WTC11 (cell line): ENCODE results near the gene CLDN3. TPM values are rescaled to one million over a fixed set of nuclear protein-coding genes. Genes with fewer than 3 reads are reported as not detected.

ENCODE experiments used
- ATAC-seq: fragments of 200-7000 bp; cut with Tn5 transposase; 2 replicates; pipeline ENCODE4 v1.10.0; 2021; ENCODE audit warnings: mild to moderate bottlenecking, moderate library complexity
- CTCF ChIA-PET: fragments of 300-600 bp; sonication (Branson Sonifier 250); formaldehyde crosslinking; loops from one replicate; lab custom pipeline; 2021; ENCODE audit warnings: antibody characterized with exemption; lab: Charles Lee
- POLR2A ChIA-PET: fragments of 350-600 bp; sonication (Branson Sonifier 250); formaldehyde crosslinking; loops from one replicate; lab custom pipeline; 2021; ENCODE audit warnings: antibody characterized with exemption; lab: Charles Lee
- DNase-seq: peaks from one replicate; pipeline ENCODE4 v3.0.0; 2021; ENCODE audit warnings: low spot score
- H3K27ac Mint-ChIP-seq: 2 replicates; pipeline ENCODE4 v1.8.0; 2021; ENCODE audit warnings: mixed read lengths
- H3K27me3 Mint-ChIP-seq: 2 replicates; pipeline ENCODE4 v1.8.0; 2021; ENCODE audit warnings: low read depth, mild to moderate bottlenecking, moderate library complexity, mixed read lengths
- H3K36me3 Mint-ChIP-seq: 2 replicates; pipeline ENCODE4 v1.8.0; 2021; ENCODE audit warnings: mixed read lengths
- H3K4me1 Mint-ChIP-seq: 2 replicates; pipeline ENCODE4 v1.8.0; 2022; ENCODE audit warnings: mixed read lengths
- H3K4me3 Mint-ChIP-seq: 2 replicates; pipeline ENCODE4 v1.8.0; 2021; ENCODE audit warnings: mild to moderate bottlenecking, moderate library complexity, mixed read lengths
- H3K9me3 Mint-ChIP-seq: 2 replicates; pipeline ENCODE4 v1.8.0; 2021; ENCODE audit warnings: mixed read lengths
- ATF1 ChIP-seq: sonication (generic); formaldehyde crosslinking; IDR thresholded peaks from 2 replicates; pipeline ENCODE4 v1.8.1; 2023; ENCODE audit warnings: mild to moderate bottlenecking, moderate library complexity, missing genetic modification reagents
- CBFB ChIP-seq: sonication (generic); formaldehyde crosslinking; IDR thresholded peaks from 2 replicates; pipeline ENCODE4 v1.8.1; 2022; ENCODE audit warnings: mild to moderate bottlenecking, low read depth, missing genetic modification reagents
- FOXJ3 ChIP-seq: sonication (generic); formaldehyde crosslinking; IDR thresholded peaks from 2 replicates; pipeline ENCODE4 v1.9.0; 2021; ENCODE audit warnings: missing genetic modification reagents, mild to moderate bottlenecking, borderline replicate concordance
- FOXP1 ChIP-seq: sonication (generic); formaldehyde crosslinking; IDR thresholded peaks from 2 replicates; pipeline ENCODE4 v1.8.0; 2022; ENCODE audit warnings: missing genetic modification reagents, mild to moderate bottlenecking, moderate library complexity, borderline replicate concordance
- MYBL2 ChIP-seq: sonication (generic); formaldehyde crosslinking; IDR thresholded peaks from 2 replicates; pipeline ENCODE4 v1.8.1; 2023; ENCODE audit warnings: mild to moderate bottlenecking, moderate library complexity, missing genetic modification reagents
- NR2C2 ChIP-seq: sonication (generic); formaldehyde crosslinking; IDR thresholded peaks from 2 replicates; pipeline ENCODE4 v1.8.0; 2022; ENCODE audit warnings: mild to moderate bottlenecking, missing genetic modification reagents
- SMAD4 ChIP-seq: sonication (generic); formaldehyde crosslinking; IDR thresholded peaks from 2 replicates; pipeline ENCODE4 v1.8.0; 2022; ENCODE audit warnings: mild to moderate bottlenecking, missing genetic modification reagents
- ZMAT4 ChIP-seq: fragments of 250-450 bp; sonication (Bioruptor Pico); IDR thresholded peaks from 2 replicates; pipeline ENCODE4 v1.9.0; 2021; ENCODE audit warnings: mild to moderate bottlenecking
- ZNF263 ChIP-seq: sonication (generic); formaldehyde crosslinking; IDR thresholded peaks from 2 replicates; pipeline ENCODE4 v1.8.1; 2022; ENCODE audit warnings: low read depth, mild to moderate bottlenecking, moderate library complexity, missing genetic modification reagents
- ZNF281 ChIP-seq: sonication (generic); formaldehyde crosslinking; IDR thresholded peaks from 2 replicates; pipeline ENCODE4 v1.8.0; 2023; ENCODE audit warnings: mild to moderate bottlenecking, missing genetic modification reagents
- ZNF532 ChIP-seq: fragments of 250-450 bp; sonication (Bioruptor Pico); IDR thresholded peaks from 2 replicates; pipeline ENCODE4 v1.9.0; 2021; ENCODE audit warnings: mild to moderate bottlenecking, borderline replicate concordance
- ZNF671 ChIP-seq: fragments of 250-450 bp; sonication (Bioruptor Pico); IDR thresholded peaks from 2 replicates; pipeline ENCODE4 v1.8.0; 2021; ENCODE audit warnings: mild to moderate bottlenecking
- total RNA-seq: library from RNA; stranded (reverse); gene quantifications from 3 replicates; pipeline ENCODE4 v1.2.3, GENCODE V29; 2021
- TF ChIP-seq, protein P1 (sequence below): sonication (generic); formaldehyde crosslinking; IDR thresholded peaks from 2 replicates; pipeline ENCODE4 v1.8.1; 2023; ENCODE audit warnings: mild to moderate bottlenecking, missing genetic modification reagents
- TF ChIP-seq, protein P2 (sequence below): sonication (generic); formaldehyde crosslinking; IDR thresholded peaks from 2 replicates; pipeline ENCODE4 v1.8.1; 2023; ENCODE audit warnings: mild to moderate bottlenecking, missing genetic modification reagents
- TF ChIP-seq, protein P3 (sequence below): fragments of 200-600 bp; IDR thresholded peaks from 2 replicates; pipeline ENCODE4 v1.8.0; 2022; ENCODE audit warnings: antibody characterized with exemption

Gene CLDN3
- total RNA-seq, 1 experiment from 2014 or later, result 20.7 TPM

DNA sequence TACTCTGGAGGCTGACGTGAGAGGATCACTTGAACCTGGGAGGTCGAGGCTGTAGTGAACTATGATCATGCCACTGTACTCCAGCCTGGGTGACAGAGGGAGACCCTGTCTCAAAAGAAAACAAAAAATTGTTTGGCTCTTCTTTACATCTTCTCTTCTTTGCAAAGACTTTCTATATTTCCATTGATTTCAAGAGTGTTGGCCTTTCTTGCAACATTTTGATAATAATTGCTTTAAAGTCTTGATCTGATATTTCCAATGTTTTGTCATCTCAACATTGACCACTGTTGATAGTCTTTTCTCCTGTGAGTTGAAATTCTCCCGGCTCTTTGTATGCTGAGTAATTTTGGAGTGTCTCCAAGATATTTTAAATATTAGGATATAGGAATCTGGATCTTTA is 42.9 kb upstream of the CLDN3 start (continued):
- TF ChIP-seq CBFB (CRISPR knock-in tag) (no peak), SMAD4 (no peak), ZNF281 (no peak)
- TF ChIP-seq, protein P1, sequence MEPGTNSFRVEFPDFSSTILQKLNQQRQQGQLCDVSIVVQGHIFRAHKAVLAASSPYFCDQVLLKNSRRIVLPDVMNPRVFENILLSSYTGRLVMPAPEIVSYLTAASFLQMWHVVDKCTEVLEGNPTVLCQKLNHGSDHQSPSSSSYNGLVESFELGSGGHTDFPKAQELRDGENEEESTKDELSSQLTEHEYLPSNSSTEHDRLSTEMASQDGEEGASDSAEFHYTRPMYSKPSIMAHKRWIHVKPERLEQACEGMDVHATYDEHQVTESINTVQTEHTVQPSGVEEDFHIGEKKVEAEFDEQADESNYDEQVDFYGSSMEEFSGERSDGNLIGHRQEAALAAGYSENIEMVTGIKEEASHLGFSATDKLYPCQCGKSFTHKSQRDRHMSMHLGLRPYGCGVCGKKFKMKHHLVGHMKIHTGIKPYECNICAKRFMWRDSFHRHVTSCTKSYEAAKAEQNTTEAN (CRISPR knock-in tag), result no peak

- TF ChIP-seq, protein P2, sequence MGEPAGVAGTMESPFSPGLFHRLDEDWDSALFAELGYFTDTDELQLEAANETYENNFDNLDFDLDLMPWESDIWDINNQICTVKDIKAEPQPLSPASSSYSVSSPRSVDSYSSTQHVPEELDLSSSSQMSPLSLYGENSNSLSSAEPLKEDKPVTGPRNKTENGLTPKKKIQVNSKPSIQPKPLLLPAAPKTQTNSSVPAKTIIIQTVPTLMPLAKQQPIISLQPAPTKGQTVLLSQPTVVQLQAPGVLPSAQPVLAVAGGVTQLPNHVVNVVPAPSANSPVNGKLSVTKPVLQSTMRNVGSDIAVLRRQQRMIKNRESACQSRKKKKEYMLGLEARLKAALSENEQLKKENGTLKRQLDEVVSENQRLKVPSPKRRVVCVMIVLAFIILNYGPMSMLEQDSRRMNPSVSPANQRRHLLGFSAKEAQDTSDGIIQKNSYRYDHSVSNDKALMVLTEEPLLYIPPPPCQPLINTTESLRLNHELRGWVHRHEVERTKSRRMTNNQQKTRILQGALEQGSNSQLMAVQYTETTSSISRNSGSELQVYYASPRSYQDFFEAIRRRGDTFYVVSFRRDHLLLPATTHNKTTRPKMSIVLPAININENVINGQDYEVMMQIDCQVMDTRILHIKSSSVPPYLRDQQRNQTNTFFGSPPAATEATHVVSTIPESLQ (CRISPR knock-in tag), result no peak
- no peak for TF ChIP-seq ZMAT4 (CRISPR knock-in tag)
- no peak for TF ChIP-seq ATF1 (CRISPR knock-in tag)
- TF ChIP-seq, protein P3, sequence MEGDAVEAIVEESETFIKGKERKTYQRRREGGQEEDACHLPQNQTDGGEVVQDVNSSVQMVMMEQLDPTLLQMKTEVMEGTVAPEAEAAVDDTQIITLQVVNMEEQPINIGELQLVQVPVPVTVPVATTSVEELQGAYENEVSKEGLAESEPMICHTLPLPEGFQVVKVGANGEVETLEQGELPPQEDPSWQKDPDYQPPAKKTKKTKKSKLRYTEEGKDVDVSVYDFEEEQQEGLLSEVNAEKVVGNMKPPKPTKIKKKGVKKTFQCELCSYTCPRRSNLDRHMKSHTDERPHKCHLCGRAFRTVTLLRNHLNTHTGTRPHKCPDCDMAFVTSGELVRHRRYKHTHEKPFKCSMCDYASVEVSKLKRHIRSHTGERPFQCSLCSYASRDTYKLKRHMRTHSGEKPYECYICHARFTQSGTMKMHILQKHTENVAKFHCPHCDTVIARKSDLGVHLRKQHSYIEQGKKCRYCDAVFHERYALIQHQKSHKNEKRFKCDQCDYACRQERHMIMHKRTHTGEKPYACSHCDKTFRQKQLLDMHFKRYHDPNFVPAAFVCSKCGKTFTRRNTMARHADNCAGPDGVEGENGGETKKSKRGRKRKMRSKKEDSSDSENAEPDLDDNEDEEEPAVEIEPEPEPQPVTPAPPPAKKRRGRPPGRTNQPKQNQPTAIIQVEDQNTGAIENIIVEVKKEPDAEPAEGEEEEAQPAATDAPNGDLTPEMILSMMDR, result peak; percentile 65
- TF ChIP-seq, all 79 proteins: peak for 1
- CTCF ChIA-PET, result interaction anchor here (1.0 to 4.1 kb wide), 15 partner anchors 9 to 215 kb away, joined by 3 to 48 read pairs (median 10); partner anchors contain the start of gene METTL27
- Mint-ChIP-seq H3K4me3 (no peak overlapping the region; the same call in 1 of the 2 replicates), H3K4me1 (peaks cover 8% of the 10 kb centered on the region), H3K27ac (no peak overlapping the region), H3K27me3 (no peaks in the 10 kb centered on the region), H3K36me3 (no peaks in the 10 kb centered on the region; the same call in 1 of the 2 replicates), H3K9me3 (peaks cover 4% of the 10 kb centered on the region; the same call in 1 of the 2 replicates)
- POLR2A ChIA-PET, result interaction anchor here (0.6 to 1.0 kb wide), 4 partner anchors 11 to 71 kb away, joined by 3 read pairs; no protein-coding TSS in a partner anchor
- peak; percentile 96 for ATAC-seq
- peak; percentile 91 for DNase-seq
Observed at GRCh38 chr7:73811760-73812168, 41.7 kb upstream of the CLDN3 start.

DNA sequence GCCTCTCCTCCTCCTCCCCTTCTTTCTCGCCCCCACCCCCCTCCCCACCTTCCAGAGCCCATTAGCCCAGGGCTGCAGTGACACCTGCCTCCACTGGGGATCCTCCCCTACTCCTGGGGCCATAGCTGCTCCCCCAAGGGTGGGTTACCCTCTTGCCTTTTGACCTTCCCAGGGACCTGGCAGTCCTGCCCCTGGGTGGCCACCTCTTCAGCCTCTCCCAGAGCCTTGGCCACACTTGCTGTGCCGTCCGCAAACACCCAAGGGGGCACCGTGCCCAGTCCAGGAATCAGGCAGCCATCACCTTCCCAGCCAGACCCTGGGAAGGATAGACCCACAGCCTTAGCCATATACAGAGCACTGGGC is 40.9 kb upstream of the CLDN3 start:
- ChIA-PET POLR2A (interaction anchor here (0.6 to 1.6 kb wide), 5 partner anchors 19 to 69 kb away, joined by 3 to 8 read pairs (median 5); partner anchors contain the start of gene CLDN3), CTCF (interaction anchor here (0.6 to 4.1 kb wide), 29 partner anchors 9 to 392 kb away, joined by 3 to 48 read pairs (median 5); partner anchors contain the start of genes ABHD11 and METTL27)
- H3K4me1 Mint-ChIP-seq, result peaks cover 8% of the 10 kb centered on the region
- H3K36me3 Mint-ChIP-seq, result no peaks in the 10 kb centered on the region; the same call in 1 of the 2 replicates
- ATAC-seq, result peak; percentile 55
- H3K27me3 Mint-ChIP-seq, result no peaks in the 10 kb centered on the region
- H3K4me3 Mint-ChIP-seq, result no peak overlapping the region
- DNase-seq, result peak; percentile 34
- TF ChIP-seq FOXJ3 (CRISPR knock-in tag) (no peak), MYBL2 (CRISPR knock-in tag) (no peak), FOXP1 (CRISPR knock-in tag) (0 out of 2 replicates have a peak, but pooled peaks have one; percentile 18), NR2C2 (CRISPR knock-in tag) (no peak), ZNF532 (CRISPR knock-in tag) (no peak), ZNF263 (CRISPR knock-in tag) (no peak), ZNF671 (CRISPR knock-in tag) (no peak)
- peaks cover 4% of the 10 kb centered on the region; the same call in 1 of the 2 replicates for H3K9me3 Mint-ChIP-seq
- no peak overlapping the region for H3K27ac Mint-ChIP-seq
